Measurements from ENCODE around the gene ARFGAP1.

- no peak for TF ChIP-seq SUZ12 (IDR thresholded peaks at IDR 0.05)
- no peak for TF ChIP-seq PKNOX1 (IDR thresholded peaks at IDR 0.05)
- TF ChIP-seq SP1 (IDR thresholded peaks at IDR 0.05), result no peak
- TF ChIP-seq BHLHE40 (IDR thresholded peaks at IDR 0.05; ENCODE audit: borderline replicate concordance), result no peak
- TF ChIP-seq ELF4 (IDR thresholded peaks at IDR 0.05), result no peak
- TF ChIP-seq ARNT (IDR thresholded peaks at IDR 0.05), result no peak
- no peak for TF ChIP-seq FOXA1 (IDR thresholded peaks at IDR 0.05)
These were observed 16.5 kb upstream of the ARFGAP1 start for GRCh38 chr20:63255931-63256704.
